Stimulated activated CD4-positive, alpha-beta T cell treated with anti-CD3 and anti-CD28 coated beads, Interleukin-12 subunit alpha, Interleukin-12 subunit beta, amount 100 ng/mL, for 4 hours (primary cell): ENCODE results near the gene PRCC.

Experiments used
- DNase-seq: peaks from one replicate; pipeline ENCODE4 v3.0.0-alpha.2; 2020

Gene PRCC

GRCh38 chr1:156801409-156802121 is 34.2 kb downstream of the PRCC start:
- DNase-seq = no peak

GRCh38 chr1:156802421-156802935 is 35.1 kb downstream of the PRCC start:
- no peak for DNase-seq

- DNase-seq = no peak
These were observed 35.9 kb downstream of the PRCC start for GRCh38 chr1:156803086-156803851.

GRCh38 chr1:156804026-156804425 is 36.7 kb downstream of the PRCC start:
- DNase-seq = no peak

GRCh38 chr1:156804572-156805243 is 37.4 kb downstream of the PRCC start:
- DNase-seq = no peak

GRCh38 chr1:156805766-156806511 is 38.6 kb downstream of the PRCC start:
- no peak for DNase-seq

GRCh38 chr1:156806512-156807440 is 39.4 kb downstream of the PRCC start:
- no peak for DNase-seq

- no peak for DNase-seq
These were observed 40.3 kb downstream of the PRCC start for GRCh38 chr1:156807627-156808026.

- no peak for DNase-seq
These were observed 41.1 kb downstream of the PRCC start for GRCh38 chr1:156808186-156809030.

- no peak for DNase-seq
These were observed 41.9 kb downstream of the PRCC start for GRCh38 chr1:156809281-156809680.

- no peak for DNase-seq
These were observed 42.5 kb downstream of the PRCC start for GRCh38 chr1:156809711-156810366.

- no peak for DNase-seq
These were observed 43.8 kb downstream of the PRCC start for GRCh38 chr1:156811168-156811567.

GRCh38 chr1:156812293-156812990 is 45.1 kb downstream of the PRCC start:
- DNase-seq = no peak

GRCh38 chr1:156813298-156813697 is 46.0 kb downstream of the PRCC start:
- no peak for DNase-seq

- DNase-seq = peak; percentile 75
These were observed 46.6 kb downstream of the PRCC start for GRCh38 chr1:156813750-156814570.

- peak; percentile 45 for DNase-seq
These were observed 47.4 kb downstream of the PRCC start for GRCh38 chr1:156814571-156815260.

GRCh38 chr1:156815307-156815826 is 48.0 kb downstream of the PRCC start:
- no peak for DNase-seq

GRCh38 chr1:156815961-156816422 is 48.7 kb downstream of the PRCC start:
- no peak for DNase-seq
